Sciatic nerve (tissue), 2 donors: ENCODE results near the gene ECE1. TPM values are rescaled to one million over a fixed set of nuclear protein-coding genes. Genes with fewer than 3 reads are reported as not detected.

Experiments
- ATAC-seq: fragments of 200-7000 bp; cut with Tn5 transposase; one replicate; pipeline ENCODE4 v1.9.1; 2020; ENCODE audit warnings: mild to moderate bottlenecking, moderate library complexity
- DNase-seq: peaks from one replicate; pipeline ENCODE4 v3.0.0-alpha.2; 2020; ENCODE audit warnings: low spot score
- intact Hi-C: fragments of 100-400 bp; cut with DNase I; formaldehyde crosslinking; loops from one replicate; pipeline ENCODE4 v1.14.2; 2022
- total RNA-seq: library from RNA; stranded (reverse); fragmentation: NEBNext Ultra II Directional; extraction: Animal tissue kit (Norgen Biotek cat#: 25700); gene quantifications from one replicate; pipeline ENCODE4 v1.2.1, GENCODE V29; 2021
- donor health status: DM: no; HTN: no; CAD: no.
- donor health status: DM: no; HTN: no; CAD: no.

The ECE1 gene
- total RNA-seq, 1 donor from 2014 or later = 117 TPM

DNA sequence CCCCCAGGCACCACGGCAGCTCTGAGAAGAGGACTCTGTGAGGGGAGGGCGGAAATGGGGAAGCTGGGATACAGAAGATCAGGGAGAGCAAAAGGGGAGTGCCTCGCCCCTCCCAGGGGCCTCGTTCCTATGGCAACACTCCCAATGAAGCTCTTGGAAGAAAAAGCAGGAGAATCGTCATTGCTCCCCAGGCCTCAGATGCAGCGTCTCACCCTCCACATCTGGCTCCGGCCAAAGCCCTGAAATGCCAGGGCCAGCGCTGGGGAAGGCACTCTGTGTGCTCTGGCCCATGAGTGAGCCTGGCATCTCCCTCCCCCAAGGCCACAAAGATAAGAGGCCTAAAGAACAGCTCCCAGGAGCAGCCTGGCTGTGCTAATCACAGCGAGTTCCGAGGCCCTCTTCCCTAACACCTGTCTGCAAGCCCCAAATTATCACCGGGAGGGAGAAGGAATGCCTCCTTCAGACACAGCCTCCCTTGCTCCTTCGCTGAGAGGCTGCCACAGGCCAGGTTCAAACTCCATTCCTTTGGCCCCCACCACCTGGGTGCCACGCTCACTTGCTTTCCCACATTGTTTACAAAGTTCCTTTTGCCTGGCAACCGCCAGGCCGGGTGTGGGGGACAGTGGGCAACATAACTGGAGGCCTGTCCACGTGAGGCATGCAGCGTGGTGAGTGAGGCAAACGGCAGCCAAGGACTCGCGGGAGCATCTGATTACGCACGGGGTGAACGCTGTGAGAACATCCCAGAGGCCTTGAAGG lies 27.8 kb downstream of the ECE1 start:
- ATAC-seq = peak; percentile 89
- peak; percentile 87 for DNase-seq
- intact Hi-C loops = loop anchor here (5.0 kb wide), 1 partner anchor 80 kb away; no protein-coding TSS in a partner anchor

DNA sequence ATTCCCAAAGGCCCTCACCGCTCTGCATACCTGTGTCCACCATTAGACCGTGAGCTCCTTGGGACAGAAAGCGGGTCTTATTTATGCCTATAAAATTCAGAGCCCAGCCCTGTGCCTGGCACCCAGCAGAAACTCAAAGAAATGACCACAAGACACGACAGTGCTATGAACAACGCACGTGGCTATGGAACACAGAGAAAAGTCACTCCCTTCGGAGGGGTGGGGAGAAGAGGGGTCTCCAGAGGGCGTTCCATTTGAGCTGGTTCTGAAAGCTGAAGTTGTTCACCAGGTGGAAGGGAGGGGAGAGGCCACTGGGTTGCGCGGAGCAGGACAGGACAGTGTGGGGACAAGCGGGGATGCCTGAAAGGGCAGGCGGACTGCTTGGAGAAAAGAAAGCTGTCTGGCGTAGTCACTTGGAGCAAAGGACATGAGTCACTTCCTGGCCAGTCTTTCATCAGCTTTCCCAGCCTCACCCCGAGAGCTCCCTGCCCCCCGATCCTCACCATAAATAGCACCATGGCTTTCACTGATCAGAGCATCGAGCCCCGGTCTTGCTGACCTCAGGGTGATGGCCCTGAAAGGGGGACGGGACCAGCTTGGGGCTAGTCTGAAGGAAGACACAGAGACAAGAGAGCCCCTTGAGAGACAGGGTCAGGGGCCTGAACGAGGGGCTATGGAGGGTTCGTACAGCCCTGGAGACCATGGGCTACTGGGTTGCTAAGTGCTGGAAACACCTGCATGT lies 28.5 kb downstream of the ECE1 start:
- ATAC-seq (peak; percentile 86), DNase-seq (peak; percentile 77)
- intact Hi-C loops = loop anchor here (5.0 kb wide), 1 partner anchor 81 kb away; no protein-coding TSS in a partner anchor

DNA sequence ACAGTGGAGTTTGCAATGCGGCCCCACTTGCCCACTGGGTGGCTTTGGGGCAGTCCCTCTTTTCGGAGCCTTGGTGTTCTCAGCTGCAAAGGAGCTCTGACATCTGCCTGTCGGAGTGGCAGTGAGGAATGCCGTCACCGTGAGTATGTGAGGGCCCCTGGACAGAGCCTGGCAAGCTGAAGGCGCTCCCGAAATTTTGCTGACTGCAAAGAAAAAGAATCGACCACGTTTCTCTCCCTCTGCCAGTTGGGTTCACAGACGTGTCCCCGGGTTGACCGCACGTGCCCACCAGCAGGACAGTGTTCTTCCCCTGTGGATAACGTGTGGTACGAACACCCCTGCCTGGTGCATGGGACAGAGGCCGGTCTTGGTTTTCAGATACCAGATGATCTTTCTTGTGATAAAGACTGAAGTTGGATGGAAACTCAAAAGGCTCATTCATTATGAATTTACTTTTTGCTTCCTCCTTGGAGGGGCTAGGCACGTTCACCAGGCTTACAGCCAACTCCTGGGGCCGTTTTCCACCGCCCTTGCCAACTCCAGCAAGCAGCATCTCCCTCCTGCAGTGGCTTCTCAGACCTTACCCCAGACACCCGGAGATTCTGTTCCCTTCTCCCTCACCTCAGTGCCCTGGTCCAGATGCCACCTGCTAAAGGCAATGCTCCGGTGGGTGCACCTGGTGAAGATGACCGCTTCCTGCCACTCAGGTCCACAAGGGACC lies 29.7 kb downstream of the ECE1 start:
- DNase-seq = no peak
- ATAC-seq = no peak
- intact Hi-C loops = loop anchor here (5.0 kb wide), 1 partner anchor 82 kb away; no protein-coding TSS in a partner anchor

DNA sequence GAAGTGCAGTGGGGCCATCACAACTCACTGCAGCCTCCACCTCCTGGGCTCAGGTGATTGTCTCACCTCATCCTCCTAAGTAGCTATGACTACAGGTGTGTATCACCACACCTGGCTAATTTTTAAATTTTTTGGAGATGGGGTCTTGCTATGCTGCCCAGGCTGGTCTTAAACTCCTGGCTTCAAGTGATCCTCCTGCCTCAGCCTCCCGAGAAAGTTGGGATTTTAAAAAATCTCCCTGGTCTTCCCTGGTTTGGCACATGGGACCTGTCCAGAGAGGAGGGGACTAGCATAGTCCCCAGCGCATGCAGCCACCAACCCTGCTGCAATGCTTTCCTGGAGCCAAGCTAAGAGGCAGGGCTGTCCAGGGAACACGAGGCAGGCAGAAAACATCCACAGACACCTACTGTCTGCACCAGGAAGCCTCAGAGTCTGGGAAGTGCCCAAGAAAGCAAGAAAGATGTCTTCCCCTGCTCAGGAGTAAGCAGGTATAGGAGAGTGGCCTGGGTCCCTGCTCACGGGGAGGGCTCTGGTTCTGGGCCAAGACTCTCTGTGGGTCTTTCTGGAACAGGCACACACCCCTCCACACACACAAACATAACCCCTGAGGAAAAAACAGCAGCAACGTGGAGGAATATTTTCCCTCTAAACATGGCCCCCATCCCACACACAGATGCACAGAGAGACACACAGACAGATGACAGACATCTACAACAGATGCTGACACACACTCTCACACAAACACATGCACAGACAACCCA lies 30.8 kb downstream of the ECE1 start:
- DNase-seq (no peak), ATAC-seq (no peak)
- intact Hi-C loops = loop anchor here (5.0 kb wide), 2 partner anchors 83 to 108 kb away; no protein-coding TSS in a partner anchor

DNA sequence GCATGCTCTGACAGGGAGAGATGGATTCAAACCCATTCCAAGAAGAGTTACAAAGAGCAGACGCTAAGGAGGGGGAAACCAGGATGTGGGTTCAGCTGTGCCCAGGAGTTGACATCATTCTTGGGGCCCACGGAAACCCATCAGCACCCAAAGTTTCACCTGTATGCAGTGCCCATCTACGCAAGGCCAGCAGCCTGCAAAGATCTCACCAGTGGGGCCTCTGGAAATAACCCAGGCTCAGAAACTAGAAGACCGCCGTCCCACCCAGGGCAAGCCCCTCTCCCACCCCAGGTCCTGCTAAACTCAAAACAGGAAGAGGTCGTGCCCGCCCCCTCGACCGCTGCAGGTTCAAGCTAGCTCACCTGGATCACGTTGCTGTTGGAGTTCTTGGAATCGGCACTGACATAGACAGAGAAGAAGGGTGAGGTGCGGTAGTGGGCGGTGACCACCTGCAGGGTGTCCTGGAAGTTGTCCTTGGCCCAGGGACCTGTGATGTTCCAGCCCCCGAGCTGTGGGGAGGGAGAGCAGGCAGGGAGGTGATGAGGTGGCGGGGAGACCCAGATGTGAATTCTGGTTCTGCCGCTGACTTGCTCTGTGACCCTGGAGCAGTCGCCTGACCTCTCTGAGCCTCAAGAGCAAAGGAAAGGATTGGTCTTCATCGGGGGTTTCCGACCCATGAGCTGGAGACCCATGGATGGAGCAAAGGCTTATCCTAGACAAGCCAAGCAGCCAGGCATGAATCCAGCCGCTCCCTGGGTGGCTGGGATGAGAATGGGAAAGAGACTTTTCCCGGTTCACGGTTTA lies 31.7 kb downstream of the ECE1 start:
- no peak for DNase-seq
- intact Hi-C loops = loop anchor here (5.0 kb wide), 1 partner anchor 109 kb away; no protein-coding TSS in a partner anchor
- no peak for ATAC-seq

DNA sequence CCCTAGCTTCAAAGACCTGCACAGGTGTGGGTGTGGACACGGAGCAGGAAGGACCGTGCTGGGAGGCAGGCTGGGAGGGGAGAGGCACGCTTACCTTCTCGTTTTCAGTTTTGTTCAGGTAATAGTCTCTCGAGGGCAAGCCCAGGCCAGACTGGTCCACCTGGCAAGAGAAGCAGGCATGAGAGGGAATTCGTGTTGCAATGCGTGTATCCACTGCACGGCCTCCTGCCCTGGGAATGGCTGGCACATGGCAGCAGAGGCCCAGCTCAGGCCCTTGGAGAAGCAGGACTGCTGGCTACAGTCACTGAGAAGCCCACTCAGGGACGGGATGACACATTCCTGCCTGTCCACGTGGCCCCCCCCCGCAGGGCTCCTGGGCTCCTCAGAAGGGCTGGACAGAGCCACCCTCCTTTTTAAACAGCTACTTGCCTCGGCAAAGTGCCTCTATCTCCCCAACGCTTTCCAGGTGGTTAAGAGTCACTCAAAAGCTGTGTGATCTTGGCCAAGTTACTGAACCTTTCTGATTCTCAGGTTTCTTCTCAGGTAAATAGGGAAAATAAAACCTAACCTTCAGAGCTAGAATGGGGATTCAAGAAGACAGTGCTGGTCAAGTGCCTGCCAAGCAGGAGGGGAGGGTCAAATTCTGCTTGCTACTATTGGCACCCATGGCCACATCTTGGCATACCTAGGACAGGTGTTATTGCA lies 32.7 kb downstream of the ECE1 start:
- intact Hi-C loops = loop anchor here (5.0 kb wide), 1 partner anchor 110 kb away; no protein-coding TSS in a partner anchor
- DNase-seq (no peak), ATAC-seq (no peak)

DNA sequence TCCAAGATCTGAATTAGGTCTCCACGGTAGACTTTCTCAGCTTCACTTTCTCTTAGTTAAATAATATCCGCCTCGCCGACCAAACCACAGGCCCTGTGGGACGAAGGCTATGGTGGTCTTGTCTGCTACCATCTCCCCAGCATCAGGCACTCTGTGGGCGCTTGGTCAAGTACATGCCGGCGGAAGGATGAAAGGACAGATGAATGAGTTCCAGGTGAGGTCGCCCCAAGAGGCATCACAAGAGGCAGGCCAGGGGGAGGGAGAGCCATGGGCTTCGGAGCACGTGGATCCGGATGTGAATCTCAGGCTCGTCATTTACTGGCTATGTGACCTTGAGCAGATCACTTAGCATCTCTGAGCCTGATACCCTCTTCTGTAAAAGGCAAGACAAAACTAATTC lies 33.5 kb downstream of the ECE1 start:
- intact Hi-C loops = loop anchor here (5.0 kb wide), 1 partner anchor 111 kb away; no protein-coding TSS in a partner anchor
- ATAC-seq (no peak), DNase-seq (no peak)

DNA sequence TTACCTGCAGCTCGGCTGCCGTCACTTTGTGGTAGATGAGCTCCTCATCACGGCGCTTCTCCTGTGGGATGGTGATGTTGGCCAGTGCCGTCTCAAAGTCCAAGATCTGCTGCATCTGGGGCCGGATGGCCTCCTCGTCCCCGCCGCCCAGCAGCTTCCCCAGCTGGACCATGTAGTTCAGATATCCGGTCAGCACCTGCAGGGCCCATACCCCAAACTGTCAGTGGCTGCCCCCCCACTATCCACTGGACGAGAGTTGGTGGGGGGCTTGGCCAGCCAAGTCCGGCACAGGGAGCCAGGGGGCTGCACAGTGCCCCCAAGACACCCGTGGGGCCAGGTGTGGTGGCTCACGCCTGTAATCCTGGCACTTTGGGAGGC lies 34.3 kb downstream of the ECE1 start:
- intact Hi-C loops = loop anchor here (5.0 kb wide), 1 partner anchor 111 kb away; no protein-coding TSS in a partner anchor
- ATAC-seq = no peak
- no peak for DNase-seq

DNA sequence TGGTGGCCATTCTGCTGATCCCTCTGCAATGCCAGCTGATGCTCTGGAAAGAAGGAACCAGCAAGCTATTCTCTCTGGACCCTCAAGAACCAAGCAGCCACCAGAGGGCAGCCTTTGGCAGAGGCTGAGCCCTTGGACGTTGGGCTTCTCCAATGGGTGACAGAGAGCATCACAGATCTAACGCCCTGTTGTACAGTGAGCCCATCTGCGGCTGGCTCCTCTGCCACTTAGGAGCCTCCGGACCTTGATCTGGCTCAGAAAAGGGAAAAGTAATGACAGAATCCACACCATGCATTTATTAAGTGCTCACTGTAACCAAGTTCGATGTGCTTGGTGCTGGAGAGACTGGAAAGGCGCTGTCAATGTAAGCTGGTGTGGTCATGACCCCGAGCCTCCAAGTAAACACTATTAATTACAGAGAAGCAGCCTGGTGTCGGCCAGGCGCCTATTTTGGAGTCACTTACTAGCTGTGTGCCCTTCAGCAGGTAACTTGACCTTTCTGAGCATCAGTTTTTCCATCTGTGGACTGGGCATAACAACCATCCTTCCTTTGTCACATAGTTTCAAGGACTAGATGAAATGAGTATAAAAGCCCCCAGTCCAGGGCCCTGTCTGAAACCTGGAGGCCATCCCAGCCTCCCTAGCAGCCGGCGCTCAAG lies 34.9 kb downstream of the ECE1 start:
- DNase-seq (peak; percentile 95), ATAC-seq (peak; percentile 92)
- intact Hi-C loops = loop anchor here (5.0 kb wide), 1 partner anchor 112 kb away; no protein-coding TSS in a partner anchor

DNA sequence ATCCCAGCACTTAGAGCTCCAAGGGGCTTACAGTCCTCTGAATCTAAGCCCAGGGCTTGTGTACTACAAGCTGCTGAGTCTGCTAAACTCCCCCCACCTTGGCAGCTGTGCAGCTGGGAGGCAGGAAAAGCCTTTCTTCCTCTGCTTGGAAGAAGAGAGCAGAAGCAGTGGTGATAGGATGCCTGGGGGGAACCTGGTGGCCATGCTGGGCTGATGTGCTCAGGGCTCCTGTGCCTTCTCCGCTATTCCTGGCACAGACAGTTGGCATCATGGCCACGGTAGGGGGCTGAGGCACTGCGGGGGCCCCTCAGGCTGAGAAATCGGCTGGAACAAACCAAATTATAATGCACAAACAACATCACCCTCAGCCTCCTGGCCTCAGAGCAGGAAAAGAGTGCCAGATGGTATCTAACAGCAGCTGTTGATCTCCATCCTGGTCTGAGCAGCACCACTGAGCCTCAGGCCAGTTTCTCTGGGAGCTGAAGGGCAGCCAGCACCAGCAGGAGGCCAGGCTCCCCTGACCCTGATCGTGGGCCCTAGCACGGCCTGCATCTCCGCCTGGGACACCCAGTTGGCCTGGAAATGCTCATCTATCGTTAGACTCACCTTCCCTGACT lies 35.8 kb downstream of the ECE1 start:
- intact Hi-C loops = no loop called here
- DNase-seq (no peak), ATAC-seq (peak; percentile 78)

DNA sequence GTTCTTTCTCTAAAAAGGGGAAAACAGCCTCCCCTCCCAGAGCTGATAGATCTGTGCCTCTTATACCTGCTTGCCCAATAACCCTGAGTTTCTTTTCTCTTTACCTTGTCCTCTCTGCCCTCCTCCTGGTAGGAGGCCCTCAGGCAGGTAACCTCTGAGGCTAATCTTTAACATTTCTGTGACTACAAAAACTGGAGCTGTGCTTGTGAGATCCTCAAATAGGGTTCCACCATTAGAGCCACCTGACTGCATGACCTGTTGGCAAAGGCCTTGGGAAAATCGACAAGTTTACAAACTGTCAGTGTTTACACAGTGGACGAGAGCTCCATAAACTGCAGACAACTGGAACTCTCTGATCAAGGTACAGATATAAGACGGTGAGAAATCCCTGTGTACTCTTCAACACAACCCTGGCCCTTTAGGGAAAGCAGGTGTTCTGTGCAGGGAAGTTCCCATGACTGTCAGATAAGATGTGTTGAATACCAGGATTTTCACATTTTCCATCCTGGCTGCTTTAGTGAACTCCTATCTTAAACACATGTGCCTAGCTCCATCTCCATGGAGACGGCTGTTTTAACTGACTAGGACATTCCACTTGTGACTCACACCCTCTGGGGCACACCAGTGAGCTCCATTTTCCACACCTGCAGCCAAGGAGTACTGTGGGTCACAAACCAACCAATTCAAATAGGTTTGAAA lies 38.3 kb downstream of the ECE1 start:
- intact Hi-C loops = no loop called here
- DNase-seq (no peak), ATAC-seq (peak; percentile 58)

DNA sequence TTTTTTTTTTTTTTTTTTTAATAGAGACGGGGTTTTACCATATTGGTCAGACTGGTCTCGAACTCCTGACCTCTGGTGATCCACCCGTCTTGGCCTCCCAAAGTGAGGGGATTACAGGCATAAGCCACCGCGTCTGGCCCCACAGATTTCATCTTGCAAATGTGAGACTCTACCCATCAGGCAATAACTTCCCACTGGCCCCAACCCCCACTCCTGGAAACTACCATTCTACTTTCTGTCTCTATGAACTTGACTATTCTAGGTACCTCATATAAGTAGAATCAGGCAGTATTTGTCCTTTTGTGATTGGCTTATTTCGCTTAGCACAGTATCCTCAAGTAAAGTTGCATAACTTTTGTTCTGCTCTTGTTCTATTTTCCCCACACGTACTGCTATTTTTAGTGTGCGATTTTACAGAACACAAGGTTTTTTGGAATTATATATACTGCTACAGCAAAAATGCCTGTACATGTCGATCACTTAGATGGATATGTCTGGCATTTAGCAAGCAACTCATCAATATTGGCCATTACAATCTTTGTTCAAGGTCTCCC lies 40.2 kb downstream of the ECE1 start:
- intact Hi-C loops = no loop called here

DNA sequence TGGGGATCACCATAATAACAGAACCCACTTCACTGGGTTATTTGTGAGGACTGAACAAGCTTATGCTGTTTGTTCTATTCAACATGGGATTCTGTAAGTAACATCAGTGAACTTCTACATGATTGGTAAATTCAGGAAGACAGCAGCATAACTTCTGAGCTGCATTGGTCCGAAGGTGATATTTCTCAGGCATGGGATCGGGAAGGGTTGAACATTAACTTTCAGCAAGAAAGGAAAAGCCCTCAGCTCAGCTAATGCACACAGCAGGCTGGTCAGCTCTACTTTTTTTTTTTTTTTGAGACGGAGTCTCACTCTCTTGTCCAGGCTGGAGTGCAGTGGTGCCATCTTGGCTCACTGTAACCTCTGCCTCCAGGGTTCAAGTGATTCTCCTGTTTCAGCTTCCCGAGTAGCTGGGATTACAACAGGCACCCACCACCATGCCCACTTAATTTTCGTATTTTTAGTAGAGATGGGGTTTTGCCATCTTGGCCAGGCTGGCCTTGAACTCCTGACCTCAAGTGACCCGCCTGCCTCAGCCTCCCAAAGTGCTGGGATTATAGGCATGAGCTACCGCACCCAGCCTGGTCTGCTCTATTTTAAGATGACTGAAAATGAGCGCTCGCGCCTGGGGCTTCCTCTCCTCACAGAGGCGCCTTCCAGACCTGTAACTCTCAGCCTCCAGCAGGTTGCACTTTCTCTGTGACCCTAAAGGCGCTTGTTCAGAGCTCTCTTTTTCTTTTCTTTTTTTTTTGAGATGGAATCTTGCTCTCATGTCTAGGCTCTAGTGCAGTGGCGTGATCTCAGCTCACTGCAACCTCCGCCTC lies 42.2 kb downstream of the ECE1 start:
- DNase-seq = no peak
- intact Hi-C loops = no loop called here
- ATAC-seq = no peak

More for the DNA sequence above, 40.2 kb downstream of the ECE1 start:
- ATAC-seq = no peak
- DNase-seq = no peak

DNA sequence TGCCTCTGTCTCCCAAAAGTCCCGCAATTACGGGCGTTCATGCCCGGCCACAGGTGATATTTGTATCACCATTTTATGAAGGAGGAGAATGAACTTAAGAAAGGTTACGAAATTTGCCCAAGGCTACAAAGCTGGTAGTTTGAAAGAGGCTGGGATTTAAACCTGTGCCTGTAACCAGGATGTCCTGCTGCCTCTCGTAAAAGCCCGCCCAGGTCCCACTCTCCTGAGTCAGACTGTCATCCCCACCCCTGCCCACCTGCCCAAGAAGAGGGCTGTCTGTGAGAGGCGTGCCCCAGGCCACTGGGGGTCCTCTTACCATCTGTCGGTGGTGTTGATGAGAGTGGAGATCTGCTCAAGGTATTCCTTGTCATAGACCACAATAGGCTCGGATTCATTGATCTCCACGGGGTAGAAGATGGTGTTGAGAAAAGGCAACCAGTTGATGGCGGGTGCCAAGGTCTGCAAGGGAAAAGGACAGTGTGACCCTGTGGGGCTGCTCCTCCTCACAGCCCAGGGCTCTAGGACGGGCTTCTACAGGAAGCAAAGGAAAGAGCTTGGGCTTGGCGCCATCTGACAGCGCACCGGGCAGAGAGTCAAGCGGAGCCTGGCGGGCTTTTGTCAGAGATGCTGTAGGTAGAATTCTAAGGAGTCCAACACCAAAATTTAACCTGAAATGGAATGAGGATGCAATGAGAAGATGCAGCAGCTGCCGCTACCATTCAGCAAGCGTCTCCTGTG lies 43.2 kb downstream of the ECE1 start:
- intact Hi-C loops = no loop called here
- DNase-seq = no peak
- no peak for ATAC-seq
